Esophagus muscularis mucosa (tissue), 4 donors: Measurements from ENCODE around the gene TMEM242. TPM values are rescaled to one million over a fixed set of nuclear protein-coding genes. Genes with fewer than 3 reads are reported as not detected.

Experiments used
- DNase-seq: peaks from one replicate; pipeline ENCODE4 v3.0.0-alpha.2; 2017; ENCODE audit errors: extremely low spot score
- H3K27ac ChIP-seq, 4 donors: fragments of 200-600 bp; sonication (generic); replicated peaks in 1 of 4; 1 replicate in 3 of 4; 2 replicates in 1 of 4; pipeline ENCODE4 v1.5.1; 2016 to 2019; ENCODE audit warnings: mild to moderate bottlenecking in 1 of 4
- H3K27me3 ChIP-seq, 4 donors: fragments of 200-600 bp; sonication (generic); one replicate each; pipeline versions ENCODE4 v1.5.1 to v1.6.0; 2016 to 2019
- H3K36me3 ChIP-seq, 4 donors: fragments of 200-600 bp; sonication (generic); one replicate each; pipeline ENCODE4 v1.5.1; 2016 to 2019
- H3K4me1 ChIP-seq, 4 donors: fragments of 200-600 bp; sonication (generic); one replicate each; pipeline ENCODE4 v1.5.1; 2016 to 2019
- H3K4me3 ChIP-seq, 4 donors: fragments of 200-600 bp; sonication (generic); 1 replicate in 2 of 4; 2 replicates in 2 of 4; pipeline ENCODE4 v1.5.1; 2016 to 2019; ENCODE audit warnings: mild to moderate bottlenecking in 4 of 4, moderate library complexity in 1 of 4
- H3K9me3 ChIP-seq, 4 donors: fragments of 200-600 bp; sonication (generic); 1 replicate in 3 of 4; 2 replicates in 1 of 4; pipeline ENCODE4 v1.5.1; 2016 to 2019
- CTCF ChIP-seq, 3 experiments: fragments of 200-600 bp in 2 of 3; fragments of 450-650 bp in 1 of 3; sonication (generic) in 2 of 3; IDR thresholded peaks; one replicate each; pipeline ENCODE4 v1.5.1; 2017 to 2019; ENCODE audit warnings: antibody characterized with exemption in 3 of 3, mild to moderate bottlenecking in 2 of 3, moderate library complexity in 1 of 3
- EP300 ChIP-seq: sonication (generic); formaldehyde crosslinking; IDR thresholded peaks from one replicate; pipeline ENCODE4 v1.6.1; 2017; ENCODE audit warnings: antibody characterized with exemption
- POLR2A ChIP-seq: fragments of 450-650 bp; IDR thresholded peaks from one replicate; pipeline ENCODE4 v1.6.1; 2017; ENCODE audit warnings: antibody characterized with exemption, moderate library complexity, mild to moderate bottlenecking, low read depth
- POLR2AphosphoS5 ChIP-seq, 2 donors: sonication (generic); formaldehyde crosslinking; IDR thresholded peaks; one replicate each; pipeline ENCODE4 v1.6.1; 2017; ENCODE audit warnings: antibody characterized with exemption in 2 of 2
- WGBS: methylation state at CpG from one replicate; pipeline ENCODE4 v1.1.5; 2018; 5-methylcytosine and 5-hydroxymethylcytosine counted together
- intact Hi-C: fragments of 100-400 bp; cut with DNase I; formaldehyde crosslinking; loops from one replicate; pipeline ENCODE4 v1.15.1; 2023
- total RNA-seq, 4 donors: library from RNA; depleted of rRNA; stranded (reverse); fragments of >200 nt; gene quantifications; one replicate each; pipeline versions ENCODE4 v1.1.0 to v1.2.1, GENCODE V29; 2016

The TMEM242 gene
- total RNA-seq, 4 donors from 2014 or later, result 6.1 to 10.1 (median 8.0) TPM

GRCh38 chr6:157366648-157367047 lies 43.3 kb upstream of the TMEM242 start:
- H3K4me3 ChIP-seq, result no peak overlapping the region
- no peaks in the 10 kb centered on the region for H3K4me1 ChIP-seq
- 92% methylated on average over 11 of the region's 11 CpGs for WGBS
- peaks cover 0 to 11% (median 0%) of the 10 kb centered on the region in 4 donors for H3K27me3 ChIP-seq
- TF ChIP-seq POLR2A (no peak), EP300 (no peak), POLR2AphosphoS5 (IDR thresholded peaks at IDR 0.05) (no peak), CTCF (IDR thresholded peaks at IDR 0.05) (no peak)
- no peaks in the 10 kb centered on the region for H3K36me3 ChIP-seq
- H3K27ac ChIP-seq, result no peak overlapping the region
- intact Hi-C loops, result no loop called here
- no peaks in the 10 kb centered on the region for H3K9me3 ChIP-seq
- DNase-seq, result no peak

- 100% methylated on average over 1 of the region's 1 CpG for WGBS
- TF ChIP-seq POLR2A, result no peak
- intact Hi-C loops, result no loop called here
- H3K36me3 ChIP-seq, result no peaks in the 10 kb centered on the region
- no peaks in the 10 kb centered on the region for H3K4me1 ChIP-seq
- peaks cover 0 to 11% (median 0%) of the 10 kb centered on the region in 4 donors for H3K27me3 ChIP-seq
- H3K4me3 ChIP-seq, result no peak overlapping the region
- no peak for DNase-seq
- H3K27ac ChIP-seq, result no peak overlapping the region
- no peaks in the 10 kb centered on the region for H3K9me3 ChIP-seq
These were observed 41.4 kb upstream of the TMEM242 start for GRCh38 chr6:157364705-157365104.

- Histone ChIP-seq H3K27me3 (peaks cover 0 to 6% (median 0%) of the 10 kb centered on the region in 4 donors), H3K9me3 (no peaks in the 10 kb centered on the region), H3K4me3 (no peak overlapping the region), H3K27ac (no peak overlapping the region), H3K36me3 (no peaks in the 10 kb centered on the region), H3K4me1 (no peaks in the 10 kb centered on the region)
- DNase-seq, result no peak
- intact Hi-C loops, result no loop called here
- WGBS, result 55% methylated on average over 3 of the region's 3 CpGs
- TF ChIP-seq POLR2AphosphoS5 (IDR thresholded peaks at IDR 0.05), result no peak
- TF ChIP-seq CTCF (IDR thresholded peaks at IDR 0.05), result no peak
- TF ChIP-seq EP300, result no peak
These were observed 38.6 kb upstream of the TMEM242 start for GRCh38 chr6:157361886-157362285.

- Histone ChIP-seq H3K27me3 (peaks cover 0 to 6% (median 0%) of the 10 kb centered on the region in 4 donors), H3K9me3 (no peaks in the 10 kb centered on the region), H3K4me3 (no peak overlapping the region), H3K4me1 (no peaks in the 10 kb centered on the region), H3K36me3 (no peaks in the 10 kb centered on the region), H3K27ac (no peak overlapping the region)
- TF ChIP-seq POLR2A (no peak), EP300 (no peak), POLR2AphosphoS5 (IDR thresholded peaks at IDR 0.05) (no peak), CTCF (IDR thresholded peaks at IDR 0.05) (no peak)
- 77% methylated on average over 8 of the region's 8 CpGs for WGBS
- intact Hi-C loops, result no loop called here
- DNase-seq, result no peak
These were observed 35.0 kb upstream of the TMEM242 start for GRCh38 chr6:157358287-157358686.

- Histone ChIP-seq H3K27me3 (peaks cover 0 to 4% (median 0%) of the 10 kb centered on the region in 4 donors), H3K9me3 (peaks cover 0 to 7% (median 3%) of the 10 kb centered on the region in 4 donors), H3K27ac (no peak overlapping the region), H3K4me3 (no peak overlapping the region), H3K4me1 (no peaks in the 10 kb centered on the region), H3K36me3 (no peaks in the 10 kb centered on the region)
- intact Hi-C loops, result no loop called here
- no peak for DNase-seq
- WGBS, result 73% methylated on average over 2 of the region's 2 CpGs
- no peak for TF ChIP-seq CTCF (IDR thresholded peaks at IDR 0.05)
- TF ChIP-seq EP300, result no peak
- TF ChIP-seq POLR2AphosphoS5 (IDR thresholded peaks at IDR 0.05), result no peak
- TF ChIP-seq POLR2A, result no peak
These were observed 23.1 kb upstream of the TMEM242 start for GRCh38 chr6:157346373-157346772.
